Measurements from ENCODE around the gene COL20A1.
"Not testable (repeated sequence)": the region's sequence is repeated elsewhere in the genome, so short reads cannot be mapped to it uniquely, and the experiment has no call there.

Gene COL20A1

GRCh38 chr20:63333241-63333836 lies 40.4 kb downstream of the COL20A1 start:
- peak; percentile 47 for DNase-seq (ENCODE audit: low spot score)

DNA sequence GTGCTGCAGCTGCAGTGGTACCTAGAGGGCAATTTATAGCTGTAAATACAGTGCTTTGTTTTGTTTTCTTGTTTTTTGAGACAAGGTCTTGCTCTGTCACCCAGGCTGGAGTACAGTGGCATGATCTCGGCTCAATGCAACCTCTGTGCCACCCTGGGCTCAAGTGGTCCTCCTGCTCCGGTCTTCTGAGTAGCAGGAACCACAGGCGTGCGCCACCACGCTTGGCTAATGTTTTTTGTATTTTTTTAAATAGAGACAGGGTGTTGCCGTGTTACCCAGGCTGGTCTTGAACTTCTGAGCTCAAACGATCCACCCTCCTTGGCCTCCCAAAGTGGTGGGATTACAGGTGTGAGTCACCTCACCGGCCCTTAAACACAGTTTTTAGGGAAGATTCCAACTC lies 41.4 kb downstream of the COL20A1 start:
- DNase-seq (ENCODE audit: low spot score): no peak

GRCh38 chr20:63335060-63335459 lies 42.1 kb downstream of the COL20A1 start:
- not testable (repeated sequence) for DNase-seq (ENCODE audit: low spot score)

- DNase-seq (ENCODE audit: low spot score): no peak
Observed at GRCh38 chr20:63335711-63336110, 42.7 kb downstream of the COL20A1 start.

GRCh38 chr20:63336232-63336752 lies 43.3 kb downstream of the COL20A1 start:
- no peak for DNase-seq (ENCODE audit: low spot score)

- DNase-seq (ENCODE audit: low spot score): no peak
Observed at GRCh38 chr20:63337786-63338420, 44.9 kb downstream of the COL20A1 start.

GRCh38 chr20:63339154-63340094 lies 46.4 kb downstream of the COL20A1 start:
- DNase-seq (ENCODE audit: low spot score): not testable (repeated sequence)

GRCh38 chr20:63340158-63340688 lies 47.2 kb downstream of the COL20A1 start:
- not testable (repeated sequence) for DNase-seq (ENCODE audit: low spot score)

- peak; percentile 79 for DNase-seq (ENCODE audit: low spot score)
Observed at GRCh38 chr20:63342561-63343459, 49.8 kb downstream of the COL20A1 start.

- DNase-seq (ENCODE audit: low spot score): no peak
Observed at GRCh38 chr20:63343460-63344445, 50.8 kb downstream of the COL20A1 start.

- DNase-seq (ENCODE audit: low spot score): no peak
Observed at GRCh38 chr20:63344616-63345327, 51.8 kb downstream of the COL20A1 start.

GRCh38 chr20:63345328-63346100 lies 52.5 kb downstream of the COL20A1 start:
- no peak for DNase-seq (ENCODE audit: low spot score)

DNA sequence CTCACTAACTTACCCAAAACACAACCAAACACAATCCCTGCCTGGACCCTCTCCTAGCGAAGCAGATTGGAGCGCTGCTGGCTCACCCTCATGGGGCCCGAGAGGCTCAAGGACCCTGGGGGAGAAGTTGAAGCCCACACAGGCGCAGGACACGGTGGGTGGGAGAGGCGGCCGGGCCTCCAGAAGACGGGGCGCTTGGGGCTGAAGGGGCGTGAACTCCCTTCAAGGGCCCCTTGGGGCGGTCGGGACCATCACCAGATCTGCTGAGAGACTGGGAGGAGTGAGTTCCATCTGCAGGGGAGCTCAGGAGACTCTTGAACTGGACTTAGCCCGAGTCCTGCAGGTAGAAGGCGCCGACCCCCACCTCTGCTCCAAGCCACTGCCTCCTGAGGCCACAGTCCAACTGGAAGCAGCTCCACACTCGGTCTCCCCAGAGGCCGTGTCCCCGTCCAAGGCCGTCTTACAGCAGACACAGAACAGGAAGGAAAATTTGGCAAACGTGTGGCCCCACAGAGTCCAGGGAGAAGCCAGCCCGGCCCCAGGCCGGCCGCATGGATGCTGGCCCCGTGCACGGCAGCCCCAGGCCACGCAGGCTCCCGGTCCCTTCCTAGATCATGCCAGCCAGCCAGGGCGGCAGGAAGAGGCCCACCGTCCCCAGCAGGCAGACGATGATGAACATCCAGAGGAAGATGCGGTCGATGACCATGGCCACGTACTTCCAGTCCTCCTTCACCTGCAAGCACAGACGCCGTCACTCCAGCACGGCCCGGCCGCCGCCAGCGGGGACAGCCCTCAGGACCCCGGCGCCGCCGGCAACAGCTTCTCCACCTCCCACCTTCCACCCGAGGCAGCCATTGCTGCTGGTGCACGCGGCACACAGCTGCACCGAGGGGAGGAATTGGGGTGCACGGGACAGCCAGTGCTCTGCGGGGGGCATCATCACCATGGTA lies 53.4 kb downstream of the COL20A1 start:
- DNase-seq (ENCODE audit: low spot score): no peak

- no peak for DNase-seq (ENCODE audit: low spot score)
Observed at GRCh38 chr20:63347081-63347741, 54.2 kb downstream of the COL20A1 start.

DNA sequence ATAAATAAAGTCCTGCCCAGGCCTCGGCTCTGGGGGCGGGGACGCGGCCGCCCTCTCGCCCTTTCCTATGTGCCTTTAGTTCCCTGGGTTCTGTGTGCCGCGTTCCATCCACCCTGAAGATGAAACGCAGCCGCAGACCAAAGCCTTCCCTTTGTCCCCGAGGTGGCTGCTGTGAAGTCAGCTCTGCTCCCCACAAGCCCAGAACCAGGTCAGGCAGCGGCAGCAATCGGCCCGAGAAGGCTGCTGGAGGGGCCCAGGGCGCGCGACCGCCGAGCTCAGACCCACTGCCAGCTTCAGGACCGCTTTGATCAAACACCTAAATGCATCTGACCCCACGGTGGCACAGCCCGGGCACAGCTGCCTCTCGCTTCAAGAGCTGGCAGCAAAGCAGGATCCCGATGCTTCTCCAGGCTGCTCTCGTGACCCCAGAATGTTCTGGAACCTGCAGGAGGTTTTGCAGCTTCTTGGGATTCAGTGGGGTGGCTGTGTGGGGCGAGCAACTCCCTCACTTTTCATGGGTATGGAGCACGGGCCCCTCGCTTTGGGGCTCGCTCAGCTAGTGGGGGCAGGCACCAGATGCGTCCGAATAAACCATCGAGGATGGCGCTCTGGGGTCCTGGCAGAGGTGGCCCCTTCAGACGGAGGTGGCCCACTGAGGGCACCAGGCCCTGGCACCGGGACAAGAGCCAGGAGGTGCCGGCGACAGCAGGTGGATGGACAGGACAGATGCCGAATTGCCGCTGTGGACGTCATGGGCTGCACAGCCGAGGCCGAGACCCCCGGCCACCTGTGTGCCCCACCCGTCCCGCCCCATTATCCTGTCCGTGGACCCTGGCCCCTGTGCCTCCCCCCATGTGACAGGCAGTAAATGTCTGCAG lies 55.2 kb downstream of the COL20A1 start:
- DNase-seq (ENCODE audit: low spot score): no peak
